SIG-M5 treated with dmso at 0.1 percent for 504 hours (cell line): ENCODE data around the gene SOHLH1.

Experiments used
- DNase-seq: peaks from one replicate; lab custom pipeline; 2025; ENCODE audit not compliant: unreplicated experiment; lab: John Stamatoyannopoulos, UW

The SOHLH1 gene

GRCh38 chr9:135729480-135729879 is 30.2 kb upstream of the SOHLH1 start:
- peak; percentile 11 for DNase-seq

- DNase-seq: no peak
Measured at GRCh38 chr9:135728436-135729110, 29.3 kb upstream of the SOHLH1 start.

- no peak for DNase-seq
Measured at GRCh38 chr9:135727257-135727875, 28.1 kb upstream of the SOHLH1 start.

GRCh38 chr9:135726138-135726853 is 27.0 kb upstream of the SOHLH1 start:
- no peak for DNase-seq

GRCh38 chr9:135724186-135724787 is 25.0 kb upstream of the SOHLH1 start:
- DNase-seq: no peak

- DNase-seq: no peak
Measured at GRCh38 chr9:135722365-135722764, 23.1 kb upstream of the SOHLH1 start.

- no peak for DNase-seq
Measured at GRCh38 chr9:135719472-135719871, 20.2 kb upstream of the SOHLH1 start.

GRCh38 chr9:135718616-135719015 is 19.3 kb upstream of the SOHLH1 start:
- DNase-seq: peak; percentile 2

- no peak for DNase-seq
Measured at GRCh38 chr9:135717410-135717809, 18.1 kb upstream of the SOHLH1 start.

GRCh38 chr9:135716045-135716444 is 16.8 kb upstream of the SOHLH1 start:
- no peak for DNase-seq

- DNase-seq: no peak
Measured at GRCh38 chr9:135715056-135715595, 15.8 kb upstream of the SOHLH1 start.

GRCh38 chr9:135714242-135715055 is 15.2 kb upstream of the SOHLH1 start:
- DNase-seq: no peak

GRCh38 chr9:135712613-135713295 is 13.5 kb upstream of the SOHLH1 start:
- DNase-seq: no peak

- DNase-seq: no peak
Measured at GRCh38 chr9:135711881-135712280, 12.6 kb upstream of the SOHLH1 start.

- no peak for DNase-seq
Measured at GRCh38 chr9:135711391-135711790, 12.1 kb upstream of the SOHLH1 start.

GRCh38 chr9:135708164-135708563 is 8.9 kb upstream of the SOHLH1 start:
- DNase-seq: no peak

GRCh38 chr9:135707252-135708138 is 8.2 kb upstream of the SOHLH1 start:
- DNase-seq: no peak

GRCh38 chr9:135706288-135706687 is 7.0 kb upstream of the SOHLH1 start:
- DNase-seq: no peak

- no peak for DNase-seq
Measured at GRCh38 chr9:135705376-135705775, 6.1 kb upstream of the SOHLH1 start.
